Measurements from ENCODE around the gene CISTR.
A peak's percentile ranks its signal among the peaks of the same experiment; 100 is the strongest.

The CISTR gene

GRCh38 chr12:53754633-53755264 is 3.0 kb upstream of the CISTR start:
- H3K36me3 ChIP-seq (ENCODE audit: insufficient read depth, low read length) = no peaks in the 10 kb centered on the region
- H3K27me3 ChIP-seq (ENCODE audit: insufficient read depth, low read length) = peaks cover 89% of the 10 kb centered on the region
- no peak overlapping the region for H3K4me3 ChIP-seq (ENCODE audit: low read depth, low read length)
- no peaks in the 10 kb centered on the region for H3K79me2 ChIP-seq (ENCODE audit: control insufficient read depth, insufficient read depth, low read length, unreplicated experiment)
- peaks cover 8% of the 10 kb centered on the region for H3K4me1 ChIP-seq (ENCODE audit: control insufficient read depth, insufficient read depth, low read length, unreplicated experiment)
- no peak overlapping the region for H2AFZ ChIP-seq (ENCODE audit: low read length, unreplicated experiment)
- H3K27ac ChIP-seq (ENCODE audit: low read depth, low read length) = no peak overlapping the region

GRCh38 chr12:53754188-53754585 is 2.4 kb upstream of the CISTR start:
- Histone ChIP-seq H3K27me3 (ENCODE audit: insufficient read depth, low read length) (peaks cover 89% of the 10 kb centered on the region), H2AFZ (ENCODE audit: low read length, unreplicated experiment) (no peak overlapping the region), H3K27ac (ENCODE audit: low read depth, low read length) (no peak overlapping the region), H3K36me3 (ENCODE audit: insufficient read depth, low read length) (no peaks in the 10 kb centered on the region), H3K79me2 (ENCODE audit: control insufficient read depth, insufficient read depth, low read length, unreplicated experiment) (no peaks in the 10 kb centered on the region), H3K4me1 (ENCODE audit: control insufficient read depth, insufficient read depth, low read length, unreplicated experiment) (peaks cover 8% of the 10 kb centered on the region), H3K4me3 (ENCODE audit: low read depth, low read length) (no peak overlapping the region)

- Histone ChIP-seq H3K4me3 (ENCODE audit: low read depth, low read length) (no peak overlapping the region), H3K79me2 (ENCODE audit: control insufficient read depth, insufficient read depth, low read length, unreplicated experiment) (no peaks in the 10 kb centered on the region), H3K27me3 (ENCODE audit: insufficient read depth, low read length) (peaks cover 89% of the 10 kb centered on the region), H3K4me1 (ENCODE audit: control insufficient read depth, insufficient read depth, low read length, unreplicated experiment) (peaks cover 8% of the 10 kb centered on the region), H2AFZ (ENCODE audit: low read length, unreplicated experiment) (no peak overlapping the region), H3K27ac (ENCODE audit: low read depth, low read length) (no peak overlapping the region), H3K36me3 (ENCODE audit: insufficient read depth, low read length) (no peaks in the 10 kb centered on the region)
Observed at GRCh38 chr12:53752621-53753020, 842 bp upstream of the CISTR start.

GRCh38 chr12:53752192-53752601 is 418 bp upstream of the CISTR start:
- Histone ChIP-seq H3K79me2 (ENCODE audit: control insufficient read depth, insufficient read depth, low read length, unreplicated experiment) (no peaks in the 10 kb centered on the region), H3K27me3 (ENCODE audit: insufficient read depth, low read length) (peaks cover 89% of the 10 kb centered on the region), H2AFZ (ENCODE audit: low read length, unreplicated experiment) (no peak overlapping the region), H3K4me3 (ENCODE audit: low read depth, low read length) (no peak overlapping the region), H3K36me3 (ENCODE audit: insufficient read depth, low read length) (no peaks in the 10 kb centered on the region), H3K27ac (ENCODE audit: low read depth, low read length) (no peak overlapping the region), H3K4me1 (ENCODE audit: control insufficient read depth, insufficient read depth, low read length, unreplicated experiment) (peaks cover 8% of the 10 kb centered on the region)

GRCh38 chr12:53750812-53751335 is 905 bp downstream of the CISTR start:
- Histone ChIP-seq H3K27ac (ENCODE audit: low read depth, low read length) (no peak overlapping the region), H3K79me2 (ENCODE audit: control insufficient read depth, insufficient read depth, low read length, unreplicated experiment) (no peaks in the 10 kb centered on the region), H3K36me3 (ENCODE audit: insufficient read depth, low read length) (no peaks in the 10 kb centered on the region), H3K27me3 (ENCODE audit: insufficient read depth, low read length) (peaks cover 91% of the 10 kb centered on the region), H3K4me1 (ENCODE audit: control insufficient read depth, insufficient read depth, low read length, unreplicated experiment) (peaks cover 5% of the 10 kb centered on the region), H3K4me3 (ENCODE audit: low read depth, low read length) (peak overlapping the region; percentile 72), H2AFZ (ENCODE audit: low read length, unreplicated experiment) (peak overlapping the region; percentile 48)

- H3K36me3 ChIP-seq (ENCODE audit: insufficient read depth, low read length) = no peaks in the 10 kb centered on the region
- no peak overlapping the region for H2AFZ ChIP-seq (ENCODE audit: low read length, unreplicated experiment)
- no peak overlapping the region for H3K27ac ChIP-seq (ENCODE audit: low read depth, low read length)
- H3K4me3 ChIP-seq (ENCODE audit: low read depth, low read length) = no peak overlapping the region
- no peaks in the 10 kb centered on the region for H3K79me2 ChIP-seq (ENCODE audit: control insufficient read depth, insufficient read depth, low read length, unreplicated experiment)
- peaks cover 84% of the 10 kb centered on the region for H3K27me3 ChIP-seq (ENCODE audit: insufficient read depth, low read length)
- peaks cover 5% of the 10 kb centered on the region for H3K4me1 ChIP-seq (ENCODE audit: control insufficient read depth, insufficient read depth, low read length, unreplicated experiment)
Observed at GRCh38 chr12:53749986-53750811, 1.6 kb downstream of the CISTR start.

- H3K27ac ChIP-seq (ENCODE audit: low read depth, low read length) = no peak overlapping the region
- no peaks in the 10 kb centered on the region for H3K79me2 ChIP-seq (ENCODE audit: control insufficient read depth, insufficient read depth, low read length, unreplicated experiment)
- H3K4me3 ChIP-seq (ENCODE audit: low read depth, low read length) = no peak overlapping the region
- H3K36me3 ChIP-seq (ENCODE audit: insufficient read depth, low read length) = no peaks in the 10 kb centered on the region
- peaks cover 80% of the 10 kb centered on the region for H3K27me3 ChIP-seq (ENCODE audit: insufficient read depth, low read length)
- H3K4me1 ChIP-seq (ENCODE audit: control insufficient read depth, insufficient read depth, low read length, unreplicated experiment) = peaks cover 5% of the 10 kb centered on the region
- H2AFZ ChIP-seq (ENCODE audit: low read length, unreplicated experiment) = no peak overlapping the region
Observed at GRCh38 chr12:53748072-53748840, 3.5 kb downstream of the CISTR start.

GRCh38 chr12:53747095-53747494 is 4.7 kb downstream of the CISTR start:
- no peak overlapping the region for H2AFZ ChIP-seq (ENCODE audit: low read length, unreplicated experiment)
- H3K4me3 ChIP-seq (ENCODE audit: low read depth, low read length) = no peak overlapping the region
- peaks cover 68% of the 10 kb centered on the region for H3K27me3 ChIP-seq (ENCODE audit: insufficient read depth, low read length)

GRCh38 chr12:53746592-53747092 is 5.1 kb downstream of the CISTR start:
- Histone ChIP-seq H3K4me3 (ENCODE audit: low read depth, low read length) (no peak overlapping the region), H3K27me3 (ENCODE audit: insufficient read depth, low read length) (peaks cover 64% of the 10 kb centered on the region)

More at GRCh38 chr12:53747095-53747494, 4.7 kb downstream of the CISTR start:
- Histone ChIP-seq H3K27ac (ENCODE audit: low read depth, low read length) (no peak overlapping the region), H3K4me1 (ENCODE audit: control insufficient read depth, insufficient read depth, low read length, unreplicated experiment) (peaks cover 5% of the 10 kb centered on the region), H3K79me2 (ENCODE audit: control insufficient read depth, insufficient read depth, low read length, unreplicated experiment) (no peaks in the 10 kb centered on the region), H3K36me3 (ENCODE audit: insufficient read depth, low read length) (no peaks in the 10 kb centered on the region)

GRCh38 chr12:53744751-53745150 is 7.0 kb downstream of the CISTR start:
- no peak overlapping the region for H3K4me3 ChIP-seq (ENCODE audit: low read depth, low read length)
- no peaks in the 10 kb centered on the region for H3K36me3 ChIP-seq (ENCODE audit: insufficient read depth, low read length)
- no peaks in the 10 kb centered on the region for H3K4me1 ChIP-seq (ENCODE audit: control insufficient read depth, insufficient read depth, low read length, unreplicated experiment)
- no peaks in the 10 kb centered on the region for H3K79me2 ChIP-seq (ENCODE audit: control insufficient read depth, insufficient read depth, low read length, unreplicated experiment)
- no peak overlapping the region for H2AFZ ChIP-seq (ENCODE audit: low read length, unreplicated experiment)
- no peak overlapping the region for H3K27ac ChIP-seq (ENCODE audit: low read depth, low read length)
- H3K27me3 ChIP-seq (ENCODE audit: insufficient read depth, low read length) = peaks cover 53% of the 10 kb centered on the region

More at GRCh38 chr12:53746592-53747092, 5.1 kb downstream of the CISTR start:
- no peaks in the 10 kb centered on the region for H3K36me3 ChIP-seq (ENCODE audit: insufficient read depth, low read length)
- H3K79me2 ChIP-seq (ENCODE audit: control insufficient read depth, insufficient read depth, low read length, unreplicated experiment) = no peaks in the 10 kb centered on the region
- no peak overlapping the region for H3K27ac ChIP-seq (ENCODE audit: low read depth, low read length)
- peaks cover 5% of the 10 kb centered on the region for H3K4me1 ChIP-seq (ENCODE audit: control insufficient read depth, insufficient read depth, low read length, unreplicated experiment)
- H2AFZ ChIP-seq (ENCODE audit: low read length, unreplicated experiment) = peak overlapping the region; percentile 36
